Loucy (cell line): ENCODE data around the gene PARN.

ENCODE experiments used
- EZH2phosphoT487 ChIP-seq: fragments of 200-600 bp; IDR thresholded peaks from 2 replicates; pipeline ENCODE4 v1.6.1; 2018; ENCODE audit warnings: antibody characterized with exemption, mild to moderate bottlenecking, moderate library complexity, borderline replicate concordance
- TF ChIP-seq, protein P1 (sequence below): fragments of 200-600 bp; sonication (generic); conservative IDR thresholded peaks from 2 replicates; pipeline ENCODE4 v1.5.1; 2014; ENCODE audit warnings: mild to moderate bottlenecking, antibody characterized with exemption, low read length

DNA sequence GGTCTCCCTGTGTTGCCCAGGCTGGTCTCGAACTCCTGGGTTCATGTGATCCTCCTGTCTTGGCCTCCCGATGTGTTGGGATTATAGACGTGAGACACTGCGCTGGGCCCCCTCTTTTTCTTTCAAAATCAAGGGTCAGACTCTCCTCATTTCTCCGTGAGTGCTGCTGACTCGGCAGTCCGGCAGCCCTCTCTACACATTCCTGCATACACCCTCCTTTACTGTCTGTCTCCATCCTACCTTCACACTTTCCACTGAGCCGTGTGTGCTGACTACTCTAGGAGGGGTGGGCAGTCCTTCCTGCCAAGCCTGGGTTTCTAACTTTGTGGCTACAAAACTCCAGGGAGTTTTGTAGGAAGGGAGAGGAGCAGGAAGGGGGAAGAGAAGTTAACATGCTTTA lies 195.2 kb downstream of the PARN start:
- TF ChIP-seq, protein P1, sequence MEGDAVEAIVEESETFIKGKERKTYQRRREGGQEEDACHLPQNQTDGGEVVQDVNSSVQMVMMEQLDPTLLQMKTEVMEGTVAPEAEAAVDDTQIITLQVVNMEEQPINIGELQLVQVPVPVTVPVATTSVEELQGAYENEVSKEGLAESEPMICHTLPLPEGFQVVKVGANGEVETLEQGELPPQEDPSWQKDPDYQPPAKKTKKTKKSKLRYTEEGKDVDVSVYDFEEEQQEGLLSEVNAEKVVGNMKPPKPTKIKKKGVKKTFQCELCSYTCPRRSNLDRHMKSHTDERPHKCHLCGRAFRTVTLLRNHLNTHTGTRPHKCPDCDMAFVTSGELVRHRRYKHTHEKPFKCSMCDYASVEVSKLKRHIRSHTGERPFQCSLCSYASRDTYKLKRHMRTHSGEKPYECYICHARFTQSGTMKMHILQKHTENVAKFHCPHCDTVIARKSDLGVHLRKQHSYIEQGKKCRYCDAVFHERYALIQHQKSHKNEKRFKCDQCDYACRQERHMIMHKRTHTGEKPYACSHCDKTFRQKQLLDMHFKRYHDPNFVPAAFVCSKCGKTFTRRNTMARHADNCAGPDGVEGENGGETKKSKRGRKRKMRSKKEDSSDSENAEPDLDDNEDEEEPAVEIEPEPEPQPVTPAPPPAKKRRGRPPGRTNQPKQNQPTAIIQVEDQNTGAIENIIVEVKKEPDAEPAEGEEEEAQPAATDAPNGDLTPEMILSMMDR = no peak
- no peak for TF ChIP-seq EZH2phosphoT487
